Measurements from ENCODE around the gene KCTD8. TPM values are rescaled to one million over a fixed set of nuclear protein-coding genes. Genes with fewer than 3 reads are reported as not detected.

KCTD8 gene
- total RNA-seq, 2 experiments from 2014 or later = not detected

GRCh38 chr4:44150091-44150576 lies 298.5 kb downstream of the KCTD8 start:
- ChIA-PET CTCF (no interaction called here), POLR2A (no interaction called here)
- ATAC-seq (ENCODE audit: poor library complexity) (no peak), DNase-seq (no peak)
- intact Hi-C loops (cut with DNase I, micrococcal nuclease) = no loop called here
- Histone ChIP-seq H3K36me3 (ENCODE audit: insufficient read depth, low read length) (no peaks in the 10 kb centered on the region), H3K4me1 (ENCODE audit: insufficient read depth, low read length) (no peaks in the 10 kb centered on the region), H3K4me3 (ENCODE audit: low read length) (no peak overlapping the region), H3K9me3 (ENCODE audit: control insufficient read depth in 1 of 2, insufficient read depth in 1 of 2, low read length in 2 of 2) (peaks cover 0 to 10% of the 10 kb centered on the region in 2 experiments), H3K27me3 (ENCODE audit: control insufficient read depth in 1 of 2, insufficient read depth in 2 of 2, low read length in 2 of 2) (no peaks in the 10 kb centered on the region), H3K27ac (ENCODE audit: low read depth in 1 of 2, low read length in 2 of 2) (no peak overlapping the region)
- TF ChIP-seq, protein P1, sequence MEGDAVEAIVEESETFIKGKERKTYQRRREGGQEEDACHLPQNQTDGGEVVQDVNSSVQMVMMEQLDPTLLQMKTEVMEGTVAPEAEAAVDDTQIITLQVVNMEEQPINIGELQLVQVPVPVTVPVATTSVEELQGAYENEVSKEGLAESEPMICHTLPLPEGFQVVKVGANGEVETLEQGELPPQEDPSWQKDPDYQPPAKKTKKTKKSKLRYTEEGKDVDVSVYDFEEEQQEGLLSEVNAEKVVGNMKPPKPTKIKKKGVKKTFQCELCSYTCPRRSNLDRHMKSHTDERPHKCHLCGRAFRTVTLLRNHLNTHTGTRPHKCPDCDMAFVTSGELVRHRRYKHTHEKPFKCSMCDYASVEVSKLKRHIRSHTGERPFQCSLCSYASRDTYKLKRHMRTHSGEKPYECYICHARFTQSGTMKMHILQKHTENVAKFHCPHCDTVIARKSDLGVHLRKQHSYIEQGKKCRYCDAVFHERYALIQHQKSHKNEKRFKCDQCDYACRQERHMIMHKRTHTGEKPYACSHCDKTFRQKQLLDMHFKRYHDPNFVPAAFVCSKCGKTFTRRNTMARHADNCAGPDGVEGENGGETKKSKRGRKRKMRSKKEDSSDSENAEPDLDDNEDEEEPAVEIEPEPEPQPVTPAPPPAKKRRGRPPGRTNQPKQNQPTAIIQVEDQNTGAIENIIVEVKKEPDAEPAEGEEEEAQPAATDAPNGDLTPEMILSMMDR (IDR thresholded peaks at IDR 0.05) = no peak
- H3K4me1 Mint-ChIP-seq (ENCODE audit: low read depth) = no peaks in the 10 kb centered on the region
- H3K27me3 Mint-ChIP-seq = no peaks in the 10 kb centered on the region
- H3K4me3 Mint-ChIP-seq = no peak overlapping the region
- H3K9me3 Mint-ChIP-seq = peaks cover 14% of the 10 kb centered on the region
- H3K27ac Mint-ChIP-seq = no peak overlapping the region
- H3K36me3 Mint-ChIP-seq (ENCODE audit: low read depth) = no peaks in the 10 kb centered on the region

GRCh38 chr4:44149282-44149681 lies 299.3 kb downstream of the KCTD8 start:
- Histone ChIP-seq H3K4me3 (ENCODE audit: low read length) (no peak overlapping the region), H3K9me3 (ENCODE audit: control insufficient read depth in 1 of 2, insufficient read depth in 1 of 2, low read length in 2 of 2) (peaks cover 0 to 10% of the 10 kb centered on the region in 2 experiments), H3K4me1 (ENCODE audit: insufficient read depth, low read length) (no peaks in the 10 kb centered on the region), H3K27ac (ENCODE audit: low read depth in 1 of 2, low read length in 2 of 2) (no peak overlapping the region), H3K27me3 (ENCODE audit: control insufficient read depth in 1 of 2, insufficient read depth in 2 of 2, low read length in 2 of 2) (no peaks in the 10 kb centered on the region), H3K36me3 (ENCODE audit: insufficient read depth, low read length) (no peaks in the 10 kb centered on the region)
- CTCF ChIA-PET = no interaction called here
- H3K27ac Mint-ChIP-seq = no peak overlapping the region
- H3K9me3 Mint-ChIP-seq = peaks cover 8% of the 10 kb centered on the region
- DNase-seq (no peak), ATAC-seq (ENCODE audit: poor library complexity) (no peak)
- intact Hi-C loops (cut with DNase I, micrococcal nuclease) = no loop called here
- H3K4me3 Mint-ChIP-seq = no peak overlapping the region
- H3K4me1 Mint-ChIP-seq (ENCODE audit: low read depth) = no peaks in the 10 kb centered on the region
- no peaks in the 10 kb centered on the region for H3K27me3 Mint-ChIP-seq
- POLR2A ChIA-PET = no interaction called here
- no peaks in the 10 kb centered on the region for H3K36me3 Mint-ChIP-seq (ENCODE audit: low read depth)
- TF ChIP-seq, protein P1 (IDR thresholded peaks at IDR 0.05) = no peak

DNA sequence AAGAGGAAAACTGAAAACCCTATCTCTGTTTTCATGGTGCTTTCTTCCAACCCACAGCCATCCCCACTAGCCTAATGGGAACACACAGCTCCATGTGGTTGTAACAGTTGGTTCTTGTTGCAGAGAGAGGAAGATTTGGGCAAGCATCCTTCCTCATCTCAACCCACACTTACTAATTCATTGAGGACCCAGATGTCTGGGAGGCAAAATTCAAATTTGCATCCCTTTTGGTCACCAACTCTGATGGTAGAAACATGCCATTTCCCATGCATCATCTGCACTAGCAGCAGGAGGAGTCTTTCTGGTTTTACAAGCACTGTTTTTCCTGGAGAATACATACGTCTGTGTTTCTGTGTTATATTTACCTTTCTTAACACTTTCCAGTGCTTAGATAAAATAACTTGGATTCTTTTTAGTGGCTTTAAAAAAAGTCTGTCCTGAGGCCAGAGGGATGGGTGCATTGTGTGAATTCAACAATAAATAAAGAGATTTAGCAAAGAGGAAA lies 301.0 kb downstream of the KCTD8 start:
- POLR2A ChIA-PET = no interaction called here
- DNase-seq = no peak
- CTCF ChIA-PET = no interaction called here

More for the DNA sequence above, 301.0 kb downstream of the KCTD8 start:
- Mint-ChIP-seq H3K4me1 (ENCODE audit: low read depth) (no peaks in the 10 kb centered on the region), H3K4me3 (no peak overlapping the region), H3K9me3 (peaks cover 10% of the 10 kb centered on the region), H3K27ac (no peak overlapping the region), H3K27me3 (no peaks in the 10 kb centered on the region), H3K36me3 (ENCODE audit: low read depth) (no peaks in the 10 kb centered on the region)
- H3K27me3 ChIP-seq (ENCODE audit: control insufficient read depth in 1 of 2, insufficient read depth in 2 of 2, low read length in 2 of 2) = no peaks in the 10 kb centered on the region
- TF ChIP-seq, protein P1 (IDR thresholded peaks at IDR 0.05) = no peak
- no peak overlapping the region for H3K27ac ChIP-seq (ENCODE audit: low read depth in 1 of 2, low read length in 2 of 2)
- H3K36me3 ChIP-seq (ENCODE audit: insufficient read depth, low read length) = no peaks in the 10 kb centered on the region
- no peak overlapping the region for H3K4me3 ChIP-seq (ENCODE audit: low read length)
- no peak for ATAC-seq (ENCODE audit: poor library complexity)
- H3K4me1 ChIP-seq (ENCODE audit: insufficient read depth, low read length) = no peaks in the 10 kb centered on the region
- intact Hi-C loops (cut with DNase I, micrococcal nuclease) = no loop called here
- peaks cover 0 to 10% of the 10 kb centered on the region in 2 experiments for H3K9me3 ChIP-seq (ENCODE audit: control insufficient read depth in 1 of 2, insufficient read depth in 1 of 2, low read length in 2 of 2)
